Measurements from ENCODE around the gene LILRB3.

DNA sequence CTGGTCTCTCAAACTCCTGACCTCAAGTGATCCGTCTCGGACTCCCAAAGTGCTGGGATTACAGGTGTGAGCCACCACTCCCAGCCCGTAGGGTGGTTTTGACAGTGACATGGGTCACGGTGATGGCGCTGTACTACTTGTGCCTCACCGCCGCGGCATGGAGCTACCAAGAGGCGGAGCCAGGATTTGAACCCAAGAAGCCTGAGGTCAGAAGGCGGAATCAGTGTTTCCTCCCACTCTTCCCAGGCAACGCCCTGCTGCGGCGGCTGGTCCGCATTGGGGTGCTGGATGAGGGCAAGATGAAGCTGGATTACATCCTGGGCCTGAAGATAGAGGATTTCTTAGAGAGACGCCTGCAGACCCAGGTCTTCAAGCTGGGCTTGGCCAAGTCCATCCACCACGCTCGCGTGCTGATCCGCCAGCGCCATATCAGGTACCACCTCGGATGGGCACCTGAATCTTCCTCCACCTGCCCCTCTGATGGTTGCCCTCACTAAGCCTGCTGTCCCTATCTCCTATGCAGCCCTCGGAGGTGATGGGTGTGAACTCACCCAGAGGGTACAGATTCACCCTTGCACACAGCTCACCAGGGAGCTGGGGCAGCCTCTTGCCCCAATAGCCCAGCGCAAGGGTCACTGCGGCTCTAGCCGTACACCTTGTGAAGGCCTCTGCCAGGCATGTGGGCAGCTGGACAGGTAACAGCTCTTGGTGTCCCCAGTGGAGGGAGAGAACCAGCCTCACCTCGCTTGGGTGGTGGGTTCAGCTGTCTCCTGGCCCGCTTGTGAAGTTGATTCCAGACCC is 16.6 kb downstream of the LILRB3 start:
- TF ChIP-seq, protein P1, sequence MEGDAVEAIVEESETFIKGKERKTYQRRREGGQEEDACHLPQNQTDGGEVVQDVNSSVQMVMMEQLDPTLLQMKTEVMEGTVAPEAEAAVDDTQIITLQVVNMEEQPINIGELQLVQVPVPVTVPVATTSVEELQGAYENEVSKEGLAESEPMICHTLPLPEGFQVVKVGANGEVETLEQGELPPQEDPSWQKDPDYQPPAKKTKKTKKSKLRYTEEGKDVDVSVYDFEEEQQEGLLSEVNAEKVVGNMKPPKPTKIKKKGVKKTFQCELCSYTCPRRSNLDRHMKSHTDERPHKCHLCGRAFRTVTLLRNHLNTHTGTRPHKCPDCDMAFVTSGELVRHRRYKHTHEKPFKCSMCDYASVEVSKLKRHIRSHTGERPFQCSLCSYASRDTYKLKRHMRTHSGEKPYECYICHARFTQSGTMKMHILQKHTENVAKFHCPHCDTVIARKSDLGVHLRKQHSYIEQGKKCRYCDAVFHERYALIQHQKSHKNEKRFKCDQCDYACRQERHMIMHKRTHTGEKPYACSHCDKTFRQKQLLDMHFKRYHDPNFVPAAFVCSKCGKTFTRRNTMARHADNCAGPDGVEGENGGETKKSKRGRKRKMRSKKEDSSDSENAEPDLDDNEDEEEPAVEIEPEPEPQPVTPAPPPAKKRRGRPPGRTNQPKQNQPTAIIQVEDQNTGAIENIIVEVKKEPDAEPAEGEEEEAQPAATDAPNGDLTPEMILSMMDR (IDR thresholded peaks at IDR 0.05), result no peak
- TF ChIP-seq POLR2A (IDR thresholded peaks at IDR 0.05), result no peak
